ENCODE data around the gene GLT8D2. TPM values are rescaled to one million over a fixed set of nuclear protein-coding genes. Genes with fewer than 3 reads are reported as not detected.

The GLT8D2 gene
- total and polyA plus RNA-seq, 2 of the 13 experiments (the other 11 are each of a cell fraction or from before 2014, with no cell fraction given), result not detected

GRCh38 chr12:103994235-103994634 lies 55.8 kb downstream of the GLT8D2 start:
- peaks cover 0 to 6% of the 10 kb centered on the region in 2 experiments; a peak in 1 of 5 replicates for H3K27me3 ChIP-seq (ENCODE audit: control insufficient read depth in 1 of 2, insufficient read depth in 2 of 2, low read length in 2 of 2)
- in situ Hi-C loops (cut with HindIII; ENCODE audit: extremely low pct_ligation_motif_present, low pct_unique_long_range_greater_than_20kb) (no loop called here), intact Hi-C loops (cut with micrococcal nuclease; ENCODE audit: unreplicated experiment) (no loop called here)
- no peaks in the 10 kb centered on the region; a peak in 1 of 5 replicates for H3K36me3 ChIP-seq (replicated peaks in 1 of 2; ENCODE audit: control insufficient read depth in 1 of 2, insufficient read depth in 2 of 2, low read length in 2 of 2)
- no peaks in the 10 kb centered on the region for H3K79me2 ChIP-seq (ENCODE audit: insufficient read depth, low read length)
- H3K4me3 ChIP-seq (replicated peaks in 1 of 3; ENCODE audit: insufficient read depth in 1 of 3, low read depth in 2 of 3, low read length in 3 of 3), result no peak overlapping the region
- no peak overlapping the region for H3K4me2 ChIP-seq (ENCODE audit: low read depth, low read length)
- ATAC-seq (no peak), DNase-seq (ENCODE audit: low spot score) (no peak), FAIRE-seq (no peak)
- no peaks in the 10 kb centered on the region for H4K20me1 ChIP-seq (ENCODE audit: insufficient read depth, low read length)
- H3K27ac ChIP-seq (ENCODE audit: extremely low read length, insufficient read depth, low read length), result no peak overlapping the region
- CTCF ChIA-PET (ENCODE audit: low intra/inter-chr PET ratio, low total read pairs), result no interaction called here
- no peak overlapping the region for H2AFZ ChIP-seq (ENCODE audit: low read length)
- no TSS peak for BruUV-seq (replicated peaks)
- no peak overlapping the region for H3K9ac ChIP-seq (ENCODE audit: insufficient read depth, low read depth, low read length)
- TF ChIP-seq ZFP91 (CRISPR knock-in tag; IDR thresholded peaks at IDR 0.05; ENCODE audit: borderline replicate concordance) (no peak), MLX (CRISPR knock-in tag; IDR thresholded peaks at IDR 0.05) (no peak), NONO (IDR thresholded peaks at IDR 0.05) (no peak), NONO (CRISPR knock-in tag; conservative IDR thresholded peaks at IDR 0.05) (no peak), KLF13 (CRISPR knock-in tag; IDR thresholded peaks at IDR 0.05) (no peak), ZNF414 (CRISPR knock-in tag; IDR thresholded peaks at IDR 0.05) (no peak), MAFF (IDR thresholded peaks at IDR 0.05; ENCODE audit: low read depth, low read length) (no peak), ASH2L (IDR thresholded peaks at IDR 0.05; ENCODE audit: insufficient read length, low read depth, low read length) (no peak), ZNF576 (CRISPR knock-in tag; IDR thresholded peaks at IDR 0.05) (no peak)
- no peaks in the 10 kb centered on the region for H3K9me3 ChIP-seq (ENCODE audit: low read length)
- peaks cover 11% of the 10 kb centered on the region for H3K4me1 ChIP-seq (ENCODE audit: insufficient read depth, low read length)
- 65% methylated on average over 4 of the region's 4 CpGs for WGBS (ENCODE audit: low lambda C conversion rate)
- POLR2A ChIA-PET, result no interaction called here
